HepG2 (cell line): ENCODE measurements around the gene LDLRAD4. TPM values are rescaled to one million over a fixed set of nuclear protein-coding genes. Genes with fewer than 3 reads are reported as not detected.

Source experiments
- ATAC-seq: fragments of 200-7000 bp; cut with Tn5 transposase; 3 replicates; pipeline ENCODE4 v1.9.1; 2020; ENCODE audit warnings: mild to moderate bottlenecking, moderate library complexity
- BruUV-seq: library from RNA; stranded (reverse); fragments of 400-500 nt; replicated peaks from 2 replicates; lab custom pipeline; 2021; lab: Mats Ljungman, UMichigan
- CTCF ChIA-PET: fragments of 300-600 bp; formaldehyde crosslinking; extraction: SDS; loops from one replicate; lab custom pipeline; 2021; ENCODE audit warnings: low total read pairs, inconsistent platforms, low intra/inter-chr PET ratio; lab: Yijun Ruan, JAX
- POLR2A ChIA-PET: fragments of 350-600 bp; sonication (Branson Sonifier 250); formaldehyde crosslinking; loops from one replicate; lab custom pipeline; 2020; ENCODE audit warnings: antibody characterized with exemption, inconsistent platforms; lab: Yijun Ruan, JAX
- DNase-seq: peaks from one replicate; pipeline ENCODE4 v3.0.0-alpha.2; 2015; ENCODE audit warnings: low spot score
- FAIRE-seq: peaks from 3 replicates; lab custom pipeline; 2011; peaks lifted over from hg19 to GRCh38; lab: Jason Lieb, UNC
- H2AFZ ChIP-seq: one replicate; pipeline ENCODE4 v1.6.1; 2011; ENCODE audit warnings: low read length, inconsistent platforms
- H3K27ac ChIP-seq: fragments of 300-600 bp; 3 replicates; pipeline ENCODE4 v1.8.0; 2011; ENCODE audit warnings: mixed run types, mild to moderate bottlenecking, mixed read lengths, low read length, inconsistent platforms; ENCODE audit not compliant: insufficient read depth; ENCODE audit errors: extremely low read length
- H3K27me3 ChIP-seq, 2 experiments: fragments of 200-600 bp in 1 of 2; 2 replicates in 1 of 2; 3 replicates in 1 of 2; pipeline versions ENCODE4 v1.6.0 to v1.8.0; 2011; ENCODE audit warnings: low read length in 2 of 2, mild to moderate bottlenecking in 2 of 2, moderate library complexity in 2 of 2, inconsistent platforms in 1 of 2; ENCODE audit not compliant: insufficient read depth in 2 of 2, control insufficient read depth in 1 of 2
- H3K36me3 ChIP-seq, 2 experiments: fragments of 200-600 bp in 1 of 2; replicated peaks in 1 of 2; 2 replicates in 1 of 2; 3 replicates in 1 of 2; pipeline versions ENCODE4 v1.5.1 to v1.8.0; 2011; ENCODE audit warnings: low read length in 2 of 2, inconsistent platforms in 1 of 2; ENCODE audit not compliant: insufficient read depth in 2 of 2, control insufficient read depth in 1 of 2
- H3K4me1 ChIP-seq: 2 replicates; pipeline ENCODE4 v1.5.1; 2012; ENCODE audit warnings: low read length, inconsistent platforms; ENCODE audit not compliant: insufficient read depth
- H3K4me2 ChIP-seq: 2 replicates; pipeline ENCODE4 v1.6.0; 2011; ENCODE audit warnings: low read depth, low read length, inconsistent platforms
- H3K4me3 ChIP-seq, 3 experiments: fragments of 200-600 bp in 1 of 3; sonication (generic), shearing (Covaris generic) in 1 of 3; replicated peaks in 1 of 3; 2 replicates each; pipeline ENCODE4 v1.5.1; 2011 to 2016; ENCODE audit warnings: low read length in 3 of 3, inconsistent platforms in 2 of 3, low read depth in 2 of 3, mild to moderate bottlenecking in 2 of 3, control low read depth in 1 of 3, mixed read lengths in 1 of 3; ENCODE audit not compliant: insufficient read depth in 1 of 3
- H3K79me2 ChIP-seq: one replicate; pipeline ENCODE4 v1.6.1; 2011; ENCODE audit warnings: low read length, inconsistent platforms; ENCODE audit not compliant: insufficient read depth
- H3K9ac ChIP-seq: 2 replicates; pipeline ENCODE4 v1.6.0; 2011; ENCODE audit warnings: mild to moderate bottlenecking, low read depth, low read length, inconsistent platforms; ENCODE audit not compliant: insufficient read depth
- H3K9me3 ChIP-seq: 2 replicates; pipeline ENCODE4 v1.5.1; 2012; ENCODE audit warnings: mild to moderate bottlenecking, low read length
- H4K20me1 ChIP-seq: 2 replicates; pipeline ENCODE4 v1.6.0; 2011; ENCODE audit warnings: inconsistent platforms, mild to moderate bottlenecking, low read length, moderate library complexity; ENCODE audit not compliant: insufficient read depth
- JARID2 ChIP-seq: sonication (generic); formaldehyde crosslinking; IDR thresholded peaks from 2 replicates; pipeline ENCODE4 v1.8.1; 2023; ENCODE audit warnings: missing genetic modification reagents, inconsistent platforms; ENCODE audit not compliant: insufficient replicate concordance
- KAT7 ChIP-seq: IDR thresholded peaks from 2 replicates; pipeline ENCODE4 v1.6.1; 2018; ENCODE audit warnings: borderline replicate concordance, missing compliant biosample characterization
- NBN ChIP-seq: fragments of 450-650 bp; conservative IDR thresholded peaks from 2 replicates; pipeline ENCODE4 v1.6.1; 2017
- TGIF2 ChIP-seq: IDR thresholded peaks from 2 replicates; pipeline ENCODE4 v1.6.1; 2016; ENCODE audit warnings: control low read depth, missing compliant biosample characterization
- WIZ ChIP-seq: sonication (generic); formaldehyde crosslinking; IDR thresholded peaks from 2 replicates; pipeline ENCODE4 v1.5.1; 2020; ENCODE audit warnings: mild to moderate bottlenecking, missing genetic modification reagents
- ZBTB7A ChIP-seq: sonication (generic); formaldehyde crosslinking; IDR thresholded peaks from 2 replicates; pipeline ENCODE4 v1.8.0; 2022; ENCODE audit warnings: mild to moderate bottlenecking, missing genetic modification reagents
- ZFP82 ChIP-seq: sonication (generic); formaldehyde crosslinking; IDR thresholded peaks from 2 replicates; pipeline ENCODE4 v1.5.1; 2020; ENCODE audit warnings: mild to moderate bottlenecking, missing genetic modification reagents, borderline replicate concordance
- ZNF230 ChIP-seq: sonication (generic); formaldehyde crosslinking; IDR thresholded peaks from 2 replicates; pipeline ENCODE4 v1.4.0; 2020; ENCODE audit warnings: mild to moderate bottlenecking, missing genetic modification reagents
- ZNF644 ChIP-seq: IDR thresholded peaks from 2 replicates; pipeline ENCODE4 v1.6.1; 2016; ENCODE audit warnings: low read depth
- ZNF709 ChIP-seq: sonication (generic); formaldehyde crosslinking; IDR thresholded peaks from 2 replicates; pipeline ENCODE4 v1.5.0; 2020; ENCODE audit warnings: mild to moderate bottlenecking, missing genetic modification reagents
- ZNF724P ChIP-seq: sonication (generic); formaldehyde crosslinking; IDR thresholded peaks from 2 replicates; pipeline ENCODE4 v1.8.0; 2022; ENCODE audit warnings: missing genetic modification reagents, borderline replicate concordance
- ZNF891 ChIP-seq: sonication (generic); formaldehyde crosslinking; IDR thresholded peaks from 2 replicates; pipeline ENCODE4 v1.5.0; 2020; ENCODE audit warnings: mild to moderate bottlenecking, missing genetic modification reagents
- WGBS: methylation state at CpG from one replicate; pipeline ENCODE4 v1.1.6; 2017; ENCODE audit warnings: low lambda C conversion rate; 5-methylcytosine and 5-hydroxymethylcytosine counted together
- in situ Hi-C: cut with HindIII; loops from 2 replicates; pipeline ENCODE4 v1.10.0; 2017; ENCODE audit warnings: low pct_unique_long_range_greater_than_20kb; ENCODE audit not compliant: extremely low pct_ligation_motif_present
- intact Hi-C: fragments of 100-400 bp; cut with micrococcal nuclease; formaldehyde crosslinking; loops from one replicate; pipeline ENCODE4 v1.10.0; 2022; ENCODE audit not compliant: unreplicated experiment
- polyA plus RNA-seq, 8 experiments: library from polyadenylated mRNA; depleted of rRNA in 3 of 8; stranded (reverse) in 7 of 8; unstranded in 1 of 8; fragments of >200 nt; fragmentation: Illumina TruSeq in 4 of 8; extraction: Trizol in 4 of 8; gene quantifications; 2 replicates each; pipeline versions ENCODE4 v1.2.1 to v1.2.3, GENCODE V29; 2011 to 2016; ENCODE audit warnings: low read depth in 4 of 8, missing spikeins in 1 of 8, mixed read lengths in 1 of 8; ENCODE audit not compliant: insufficient read depth in 1 of 8
- total RNA-seq, 5 experiments: library from RNA; depleted of rRNA; stranded (reverse); fragments of >200 nt; fragmentation: Illumina TruSeq; extraction: Trizol; gene quantifications; 2 replicates each; pipeline ENCODE4 v1.2.3, GENCODE V29; 2016; ENCODE audit warnings: low read depth in 1 of 5
- TF ChIP-seq, protein P1 (sequence below): sonication (generic); formaldehyde crosslinking; IDR thresholded peaks from 2 replicates; pipeline ENCODE4 v1.8.1; 2022; ENCODE audit warnings: low read depth, mild to moderate bottlenecking, missing genetic modification reagents

The LDLRAD4 gene
- total and polyA plus RNA-seq, 2 of the 13 experiments (the other 11 are each of a cell fraction or from before 2014, with no cell fraction given): 13.6 to 20.9 TPM

DNA sequence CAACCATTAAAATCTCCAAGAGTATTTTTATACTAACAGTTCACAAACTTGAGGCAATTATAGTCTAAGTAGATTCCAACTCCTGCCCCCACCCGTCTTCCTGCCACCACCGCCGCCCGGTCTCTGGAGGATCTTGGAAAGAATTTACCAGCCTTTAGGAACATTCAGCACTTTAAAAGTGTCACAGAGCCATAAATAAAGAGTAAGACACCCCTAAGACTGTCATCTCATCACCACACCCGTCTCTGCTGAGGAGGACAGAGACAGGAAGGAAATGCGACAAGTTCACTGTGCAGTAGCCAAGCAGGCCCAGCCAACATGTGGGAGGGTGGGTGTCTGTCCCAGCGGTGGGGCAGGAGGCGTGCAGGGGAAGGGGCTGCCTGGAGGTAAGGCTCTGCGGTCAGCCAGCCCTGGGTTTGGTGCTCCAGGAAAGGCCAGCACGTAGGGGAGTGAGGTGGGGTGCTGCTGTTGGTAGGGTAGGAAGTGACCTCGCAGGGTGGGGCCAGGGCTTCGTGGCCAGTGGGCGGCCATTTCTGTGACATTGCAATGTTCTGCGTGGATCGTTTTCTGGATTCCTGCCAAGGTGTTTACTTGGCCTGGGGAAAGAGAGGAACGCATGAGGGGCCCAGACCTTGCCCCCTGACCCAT, 396.2 kb downstream of the LDLRAD4 start:
- Histone ChIP-seq H2AFZ (no peak overlapping the region), H4K20me1 (no peaks in the 10 kb centered on the region), H3K27me3 (no peaks in the 10 kb centered on the region), H3K4me3 (no peak overlapping the region), H3K4me1 (peaks cover 8% of the 10 kb centered on the region; the same call in 1 of the 2 replicates), H3K4me2 (no peak overlapping the region), H3K36me3 (no peaks in the 10 kb centered on the region), H3K9ac (no peak overlapping the region), H3K79me2 (no peaks in the 10 kb centered on the region), H3K27ac (no peak overlapping the region), H3K9me3 (no peaks in the 10 kb centered on the region)
- WGBS: 95% methylated on average over 16 of the region's 16 CpGs
- BruUV-seq: no TSS peak
- ChIA-PET CTCF (no interaction called here), POLR2A (no interaction called here)
- intact Hi-C loops (no loop called here), in situ Hi-C loops (no loop called here)
- FAIRE-seq (no peak), DNase-seq (no peak), ATAC-seq (no peak)
- no peak for TF ChIP-seq ZNF891
- no peak for TF ChIP-seq TGIF2 (CRISPR knock-in tag)
- no peak for TF ChIP-seq KAT7 (CRISPR knock-in tag)
- no peak for TF ChIP-seq NBN
- TF ChIP-seq WIZ: no peak
- TF ChIP-seq ZNF644 (CRISPR knock-in tag): no peak
- no peak for TF ChIP-seq ZBTB7A (CRISPR knock-in tag)
- no peak for TF ChIP-seq JARID2 (CRISPR knock-in tag)

DNA sequence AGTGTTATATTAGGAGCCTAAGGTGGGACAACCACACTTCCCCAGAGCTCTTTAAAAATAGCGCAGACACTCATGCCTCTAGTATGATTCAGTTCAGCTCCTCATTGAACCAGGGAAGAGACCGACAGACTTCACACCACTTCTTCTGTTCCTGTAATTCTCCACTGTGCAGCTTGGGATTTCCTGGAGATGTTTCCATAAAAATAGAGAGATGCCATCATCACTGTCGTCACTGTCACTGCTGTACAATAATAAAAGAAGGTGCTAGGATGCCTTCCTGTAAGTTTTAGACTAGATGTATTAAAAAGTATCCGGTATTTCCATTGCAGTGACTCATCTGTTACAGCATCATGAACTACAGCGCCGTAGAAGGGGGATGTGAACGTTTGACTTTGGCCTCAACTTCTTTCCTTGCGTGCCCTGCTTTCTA, 396.9 kb downstream of the LDLRAD4 start:
- no peak overlapping the region for H3K27ac ChIP-seq
- in situ Hi-C loops (no loop called here), intact Hi-C loops (no loop called here)
- BruUV-seq: no TSS peak
- no peak for ATAC-seq
- H2AFZ ChIP-seq: no peak overlapping the region
- H3K36me3 ChIP-seq: no peaks in the 10 kb centered on the region
- TF ChIP-seq ZNF230 (CRISPR knock-in tag) (no peak), ZFP82 (CRISPR knock-in tag) (no peak), ZNF724P (CRISPR knock-in tag) (no peak), ZNF709 (CRISPR knock-in tag) (no peak)
- TF ChIP-seq, protein P1, sequence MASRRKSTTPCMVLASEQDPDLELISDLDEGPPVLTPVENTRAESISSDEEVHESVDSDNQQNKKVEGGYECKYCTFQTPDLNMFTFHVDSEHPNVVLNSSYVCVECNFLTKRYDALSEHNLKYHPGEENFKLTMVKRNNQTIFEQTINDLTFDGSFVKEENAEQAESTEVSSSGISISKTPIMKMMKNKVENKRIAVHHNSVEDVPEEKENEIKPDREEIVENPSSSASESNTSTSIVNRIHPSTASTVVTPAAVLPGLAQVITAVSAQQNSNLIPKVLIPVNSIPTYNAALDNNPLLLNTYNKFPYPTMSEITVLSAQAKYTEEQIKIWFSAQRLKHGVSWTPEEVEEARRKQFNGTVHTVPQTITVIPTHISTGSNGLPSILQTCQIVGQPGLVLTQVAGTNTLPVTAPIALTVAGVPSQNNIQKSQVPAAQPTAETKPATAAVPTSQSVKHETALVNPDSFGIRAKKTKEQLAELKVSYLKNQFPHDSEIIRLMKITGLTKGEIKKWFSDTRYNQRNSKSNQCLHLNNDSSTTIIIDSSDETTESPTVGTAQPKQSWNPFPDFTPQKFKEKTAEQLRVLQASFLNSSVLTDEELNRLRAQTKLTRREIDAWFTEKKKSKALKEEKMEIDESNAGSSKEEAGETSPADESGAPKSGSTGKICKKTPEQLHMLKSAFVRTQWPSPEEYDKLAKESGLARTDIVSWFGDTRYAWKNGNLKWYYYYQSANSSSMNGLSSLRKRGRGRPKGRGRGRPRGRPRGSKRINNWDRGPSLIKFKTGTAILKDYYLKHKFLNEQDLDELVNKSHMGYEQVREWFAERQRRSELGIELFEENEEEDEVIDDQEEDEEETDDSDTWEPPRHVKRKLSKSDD (CRISPR knock-in tag): no peak
- WGBS: 82% methylated on average over 8 of the region's 8 CpGs
- FAIRE-seq: no peak
- peaks cover 8% of the 10 kb centered on the region; the same call in 1 of the 2 replicates for H3K4me1 ChIP-seq
- H3K4me3 ChIP-seq: no peak overlapping the region
- POLR2A ChIA-PET: no interaction called here
- no peaks in the 10 kb centered on the region for H3K9me3 ChIP-seq
- no peaks in the 10 kb centered on the region for H3K79me2 ChIP-seq
- H3K4me2 ChIP-seq: no peak overlapping the region
- CTCF ChIA-PET: no interaction called here
- no peak for DNase-seq
- H3K27me3 ChIP-seq: no peaks in the 10 kb centered on the region
- H4K20me1 ChIP-seq: no peaks in the 10 kb centered on the region
- H3K9ac ChIP-seq: no peak overlapping the region
